Activated T-helper 17 cell treated with anti-CD3 and anti-CD28 coated beads, Interleukin-2, amount 50 U/mL, for 72 hours (primary cell): ENCODE results near the gene SRPK2. TPM values are rescaled to one million over a fixed set of nuclear protein-coding genes. Genes with fewer than 3 reads are reported as not detected.
"Not testable (repeated sequence)": the region's sequence is repeated elsewhere in the genome, so short reads cannot be mapped to it uniquely, and the experiment has no call there.

Source experiments
- ATAC-seq: fragments of 150-1000 bp; cut with Tn5 transposase; replicated peaks from 2 replicates; pipeline ENCODE4 v1.10.0; 2021; ENCODE audit warnings: mild to moderate bottlenecking, moderate library complexity
- H3K27ac Mint-ChIP-seq: one replicate; pipeline ENCODE4 v1.8.0; 2022; ENCODE audit warnings: mixed read lengths
- H3K27me3 Mint-ChIP-seq: one replicate; pipeline ENCODE4 v1.8.0; 2022; ENCODE audit warnings: mixed read lengths
- H3K36me3 Mint-ChIP-seq: one replicate; pipeline ENCODE4 v1.8.0; 2022; ENCODE audit warnings: low read depth, mild to moderate bottlenecking, mixed read lengths
- H3K4me1 Mint-ChIP-seq: one replicate; pipeline ENCODE4 v1.8.0; 2022; ENCODE audit warnings: mixed read lengths
- H3K4me3 Mint-ChIP-seq: one replicate; pipeline ENCODE4 v1.8.0; 2022; ENCODE audit warnings: mild to moderate bottlenecking, mixed read lengths
- H3K9me3 Mint-ChIP-seq: one replicate; pipeline ENCODE4 v1.8.0; 2022; ENCODE audit warnings: mixed read lengths
- total RNA-seq, 2 donors: library from RNA; stranded (reverse); gene quantifications; one replicate each; pipeline ENCODE4 v1.2.3, GENCODE V29; 2022

Gene SRPK2
- total RNA-seq, 2 donors from 2014 or later: 31.5 to 38.5 TPM

DNA sequence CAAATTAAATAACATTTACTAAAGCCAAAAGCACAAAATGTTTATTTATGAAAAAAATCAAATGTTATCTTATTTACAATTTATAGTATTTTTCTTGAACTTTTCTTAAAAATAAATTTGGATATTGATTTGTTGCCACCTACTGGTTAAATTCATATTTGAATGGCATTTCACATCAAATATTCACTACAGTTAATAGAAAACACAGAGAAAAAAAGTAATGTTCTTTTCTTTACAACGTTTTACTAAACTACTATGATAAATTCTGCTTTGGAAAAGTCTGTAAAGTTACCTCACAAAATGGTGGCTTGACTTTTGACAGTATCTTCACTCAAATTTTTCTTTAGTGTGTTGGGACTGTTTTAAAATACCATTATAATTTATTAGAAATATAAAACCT, 52.7 kb downstream of the SRPK2 start:
- no peak for ATAC-seq
- H3K27me3 Mint-ChIP-seq: no peaks in the 10 kb centered on the region
- H3K4me1 Mint-ChIP-seq: peaks cover 12% of the 10 kb centered on the region
- H3K4me3 Mint-ChIP-seq: no peak overlapping the region
- no peaks in the 10 kb centered on the region for H3K36me3 Mint-ChIP-seq
- H3K27ac Mint-ChIP-seq: no peak overlapping the region
- H3K9me3 Mint-ChIP-seq: no peaks in the 10 kb centered on the region

DNA sequence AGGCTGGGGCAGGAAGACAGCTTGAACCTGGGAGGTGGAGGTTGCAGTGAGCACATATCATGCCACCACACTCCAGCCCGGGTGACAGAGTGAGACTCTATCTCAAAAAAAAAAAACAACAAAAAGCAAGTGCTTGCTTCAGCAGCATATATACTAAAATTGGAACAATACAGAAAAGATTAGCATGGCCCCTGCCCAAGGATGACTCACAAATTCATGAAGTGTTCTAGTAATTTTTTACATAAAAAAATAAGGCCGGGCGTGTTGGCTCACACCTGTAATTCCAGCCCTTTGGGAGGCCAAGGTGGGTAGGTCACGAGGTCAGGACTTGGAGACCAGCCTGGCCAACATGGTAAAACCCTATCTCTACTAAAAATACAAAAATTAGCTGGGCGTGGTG, 56.1 kb downstream of the SRPK2 start:
- peaks cover 18% of the 10 kb centered on the region for H3K4me1 Mint-ChIP-seq
- H3K36me3 Mint-ChIP-seq, H3K4me3 Mint-ChIP-seq, H3K9me3 Mint-ChIP-seq, H3K27me3 Mint-ChIP-seq: not testable (repeated sequence)
- H3K27ac Mint-ChIP-seq: peak overlapping the region; percentile 24
- ATAC-seq: peak; percentile 26

GRCh38 chr7:105330526-105330925, 58.2 kb downstream of the SRPK2 start:
- Mint-ChIP-seq H3K27me3 (no peaks in the 10 kb centered on the region), H3K36me3 (no peaks in the 10 kb centered on the region), H3K4me3 (no peak overlapping the region), H3K27ac (no peak overlapping the region), H3K4me1 (peaks cover 27% of the 10 kb centered on the region), H3K9me3 (no peaks in the 10 kb centered on the region)
- ATAC-seq: no peak

- no peak for ATAC-seq
- Mint-ChIP-seq H3K9me3 (no peaks in the 10 kb centered on the region), H3K27me3 (no peaks in the 10 kb centered on the region), H3K4me1 (peaks cover 23% of the 10 kb centered on the region), H3K36me3 (peaks cover 2% of the 10 kb centered on the region), H3K27ac (no peak overlapping the region), H3K4me3 (no peak overlapping the region)
Measured at GRCh38 chr7:105327201-105327600, 61.5 kb downstream of the SRPK2 start.

DNA sequence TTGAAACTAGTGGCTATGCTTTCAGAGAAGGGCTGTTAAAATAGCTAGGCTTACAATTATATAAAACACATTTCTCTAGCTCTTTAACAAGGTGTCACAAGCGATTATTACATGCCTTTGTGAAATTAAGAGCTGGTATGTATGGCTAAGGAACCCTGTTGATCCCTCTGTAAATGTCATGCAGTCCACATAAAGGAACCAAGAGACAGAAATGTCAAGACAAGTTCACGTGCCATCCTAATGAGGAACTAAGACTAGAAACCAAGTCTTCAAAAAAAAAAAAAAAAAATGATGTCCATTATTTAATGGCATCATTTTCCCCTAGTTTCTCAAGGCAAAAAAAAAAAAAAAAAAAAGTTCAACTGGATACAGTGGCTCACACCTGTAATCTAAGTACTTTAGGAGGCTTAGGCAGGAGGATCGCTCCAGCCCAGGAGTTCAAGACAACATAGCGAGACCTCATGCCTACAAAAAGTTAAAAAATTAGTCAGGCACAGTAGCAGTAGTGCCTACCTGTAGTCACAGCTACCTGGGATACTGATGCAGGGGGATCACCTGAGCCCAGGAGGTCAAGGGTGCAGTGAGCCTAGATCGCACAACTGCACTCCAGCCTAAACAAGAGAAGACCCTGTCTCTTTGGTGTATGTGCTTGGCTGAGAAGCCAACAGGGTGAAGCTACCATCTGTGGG, 63.4 kb downstream of the SRPK2 start:
- no peak for ATAC-seq
- H3K27ac Mint-ChIP-seq: no peak overlapping the region
- no peaks in the 10 kb centered on the region for H3K27me3 Mint-ChIP-seq
- H3K4me1 Mint-ChIP-seq: peaks cover 15% of the 10 kb centered on the region
- H3K4me3 Mint-ChIP-seq: no peak overlapping the region
- H3K9me3 Mint-ChIP-seq: no peaks in the 10 kb centered on the region
- peaks cover 7% of the 10 kb centered on the region for H3K36me3 Mint-ChIP-seq

GRCh38 chr7:105324606-105325005, 64.1 kb downstream of the SRPK2 start:
- ATAC-seq, H3K27me3 Mint-ChIP-seq, H3K36me3 Mint-ChIP-seq, H3K9me3 Mint-ChIP-seq, H3K27ac Mint-ChIP-seq, H3K4me3 Mint-ChIP-seq: not testable (repeated sequence)
- peaks cover 22% of the 10 kb centered on the region for H3K4me1 Mint-ChIP-seq

GRCh38 chr7:105323366-105323765, 65.4 kb downstream of the SRPK2 start:
- no peaks in the 10 kb centered on the region for H3K9me3 Mint-ChIP-seq
- H3K4me3 Mint-ChIP-seq: no peak overlapping the region
- peaks cover 16% of the 10 kb centered on the region for H3K4me1 Mint-ChIP-seq
- H3K36me3 Mint-ChIP-seq: peaks cover 7% of the 10 kb centered on the region
- H3K27ac Mint-ChIP-seq: no peak overlapping the region
- no peak for ATAC-seq
- H3K27me3 Mint-ChIP-seq: no peaks in the 10 kb centered on the region

DNA sequence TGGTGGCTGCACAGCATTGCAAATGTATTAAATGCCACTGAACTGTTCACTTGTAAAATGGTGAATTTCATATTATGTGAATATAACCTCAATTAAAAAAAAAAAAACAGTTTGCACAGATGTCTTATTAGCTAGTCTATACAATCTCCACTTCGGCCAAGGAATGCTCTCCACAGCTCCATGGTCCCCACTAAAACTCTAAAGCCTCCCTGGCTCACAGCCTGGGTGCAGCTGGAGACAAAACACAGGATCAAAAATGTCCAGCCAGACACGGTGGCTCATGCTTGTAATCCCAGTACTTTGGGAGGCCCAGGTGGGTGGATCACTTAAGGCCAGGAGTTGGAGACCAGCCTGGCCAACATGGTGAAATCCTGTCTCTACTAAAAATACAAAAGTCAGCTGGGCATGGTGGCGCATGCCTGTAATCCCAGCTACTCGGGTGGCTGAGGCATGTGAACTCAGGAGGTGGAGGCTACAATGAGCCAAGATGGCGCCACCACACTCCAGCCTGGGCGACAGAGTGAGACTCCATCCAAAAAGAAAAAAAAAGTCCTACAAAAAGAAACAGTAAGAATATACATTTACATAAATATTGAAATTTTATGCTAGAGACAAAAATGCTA, 66.0 kb downstream of the SRPK2 start:
- H3K27me3 Mint-ChIP-seq: no peaks in the 10 kb centered on the region
- no peak overlapping the region for H3K4me3 Mint-ChIP-seq
- H3K9me3 Mint-ChIP-seq: no peaks in the 10 kb centered on the region
- H3K27ac Mint-ChIP-seq: no peak overlapping the region
- H3K36me3 Mint-ChIP-seq: peaks cover 7% of the 10 kb centered on the region
- H3K4me1 Mint-ChIP-seq: peaks cover 16% of the 10 kb centered on the region
- no peak for ATAC-seq

DNA sequence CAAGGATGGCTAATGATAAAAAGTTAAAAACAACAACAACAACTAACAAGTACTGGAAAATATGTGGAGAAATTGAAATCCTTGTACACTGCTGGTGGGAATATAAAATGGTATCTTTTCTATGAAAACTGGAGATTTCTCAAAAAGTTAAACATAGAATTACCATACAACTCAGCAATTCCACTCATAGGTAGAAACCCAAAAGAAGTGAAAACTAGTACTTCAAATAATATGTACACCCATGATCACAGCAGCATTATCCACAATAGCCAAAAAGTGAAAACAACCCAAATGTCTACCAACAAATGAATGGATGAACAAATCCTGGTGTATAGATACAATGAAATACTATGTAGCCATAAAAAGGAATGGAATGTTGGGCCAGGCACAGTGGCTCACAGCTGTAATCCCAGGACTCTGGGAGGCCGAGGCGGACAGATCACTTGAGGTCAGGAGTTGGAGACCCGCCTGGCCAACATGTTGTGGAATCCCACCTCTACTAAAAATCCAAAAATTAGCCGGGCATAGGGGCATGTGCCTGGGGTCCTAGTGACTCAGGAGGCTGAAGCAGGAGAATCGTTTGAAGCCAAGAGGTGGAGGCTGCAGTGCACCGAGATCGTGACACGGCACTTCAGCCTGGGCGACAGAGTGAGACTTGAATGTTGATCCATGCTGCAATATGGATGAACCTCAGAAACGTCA, 66.8 kb downstream of the SRPK2 start:
- Mint-ChIP-seq H3K36me3 (peaks cover 7% of the 10 kb centered on the region), H3K27ac (peak overlapping the region; percentile 39), H3K4me1 (peaks cover 16% of the 10 kb centered on the region), H3K9me3 (no peaks in the 10 kb centered on the region), H3K4me3 (no peak overlapping the region), H3K27me3 (no peaks in the 10 kb centered on the region)
- ATAC-seq: no peak

- H3K4me1 Mint-ChIP-seq: peaks cover 9% of the 10 kb centered on the region
- no peak for ATAC-seq
- H3K27ac Mint-ChIP-seq: no peak overlapping the region
- no peaks in the 10 kb centered on the region for H3K27me3 Mint-ChIP-seq
- no peaks in the 10 kb centered on the region for H3K9me3 Mint-ChIP-seq
- H3K36me3 Mint-ChIP-seq: peaks cover 7% of the 10 kb centered on the region
- H3K4me3 Mint-ChIP-seq: no peak overlapping the region
Measured at GRCh38 chr7:105320896-105321295, 67.8 kb downstream of the SRPK2 start.

- Mint-ChIP-seq H3K4me3 (no peak overlapping the region), H3K27ac (no peak overlapping the region), H3K4me1 (peaks cover 7% of the 10 kb centered on the region), H3K27me3 (no peaks in the 10 kb centered on the region), H3K9me3 (no peaks in the 10 kb centered on the region), H3K36me3 (peaks cover 7% of the 10 kb centered on the region)
- ATAC-seq: no peak
Measured at GRCh38 chr7:105319578-105319977, 69.1 kb downstream of the SRPK2 start.

GRCh38 chr7:105316578-105317344, 72.0 kb downstream of the SRPK2 start:
- Mint-ChIP-seq H3K27me3 (no peaks in the 10 kb centered on the region), H3K4me1 (peaks cover 7% of the 10 kb centered on the region), H3K36me3 (peaks cover under 1% of the 10 kb centered on the region), H3K9me3 (no peaks in the 10 kb centered on the region), H3K27ac (no peak overlapping the region), H3K4me3 (no peak overlapping the region)
- ATAC-seq: no peak

DNA sequence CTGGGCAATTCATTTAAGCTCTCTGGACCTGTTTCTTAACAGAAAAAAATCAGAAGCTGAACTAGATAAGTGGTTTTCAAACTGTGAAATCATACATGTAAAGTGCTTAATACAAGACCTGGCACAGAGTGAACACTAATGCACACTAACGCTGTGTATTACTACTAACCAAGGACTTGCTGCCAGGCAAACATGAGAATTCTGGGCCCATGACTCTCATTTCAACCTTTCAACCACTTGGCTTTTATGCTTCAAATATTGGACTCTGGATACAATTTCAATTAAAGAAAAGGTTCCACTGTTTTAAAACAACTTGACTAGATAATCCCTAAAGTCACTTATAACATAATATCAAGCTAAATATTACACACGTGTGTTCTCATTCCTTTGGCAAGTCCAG, 73.4 kb downstream of the SRPK2 start:
- no peaks in the 10 kb centered on the region for H3K27me3 Mint-ChIP-seq
- H3K4me3 Mint-ChIP-seq: no peak overlapping the region
- no peak overlapping the region for H3K27ac Mint-ChIP-seq
- H3K36me3 Mint-ChIP-seq: no peaks in the 10 kb centered on the region
- H3K4me1 Mint-ChIP-seq: peaks cover 7% of the 10 kb centered on the region
- H3K9me3 Mint-ChIP-seq: no peaks in the 10 kb centered on the region
- ATAC-seq: no peak

DNA sequence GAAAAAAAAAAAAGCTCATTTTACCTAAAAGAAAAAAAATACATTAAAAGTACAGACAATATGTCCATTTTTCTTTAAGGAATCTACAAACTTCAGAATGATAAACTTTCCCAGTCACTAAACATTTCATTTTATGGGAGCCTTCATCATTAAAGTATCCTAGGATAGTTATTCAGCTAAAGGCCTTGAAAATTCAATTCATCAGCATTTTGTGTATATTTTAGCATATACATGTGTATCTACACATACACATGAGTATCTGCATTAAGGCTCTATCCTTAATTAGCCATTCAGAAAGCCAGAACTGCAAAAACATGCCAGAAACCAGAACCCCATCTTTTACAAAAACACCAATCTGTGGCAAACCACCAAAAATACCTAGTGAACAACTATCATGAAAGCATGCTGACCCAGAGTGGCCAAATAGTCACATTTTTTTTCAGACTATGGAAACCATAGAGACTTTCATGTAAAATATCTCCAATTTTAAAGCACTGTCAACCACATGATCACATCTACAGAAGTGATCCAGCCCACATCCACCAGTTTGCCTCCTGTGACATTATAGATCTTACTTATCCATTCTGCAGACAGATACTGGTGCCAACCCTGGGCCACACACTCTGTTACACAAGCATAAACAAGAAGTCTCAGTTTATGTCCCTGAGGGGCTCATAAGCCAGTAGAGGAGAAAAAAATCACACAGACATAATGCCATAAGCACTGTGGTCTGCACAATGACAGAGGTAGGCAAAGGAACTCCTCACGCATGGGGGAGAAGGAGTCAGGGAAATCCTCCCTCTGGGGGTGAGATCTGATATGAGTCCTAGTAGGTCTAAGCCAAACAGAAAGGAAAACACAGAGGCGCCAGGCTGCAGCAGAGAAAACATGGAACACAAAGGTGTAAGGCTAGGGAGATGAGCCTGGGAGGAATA, 79.2 kb downstream of the SRPK2 start:
- H3K9me3 Mint-ChIP-seq: no peaks in the 10 kb centered on the region
- peak overlapping the region; percentile 44 for H3K4me3 Mint-ChIP-seq
- peaks cover 32% of the 10 kb centered on the region for H3K4me1 Mint-ChIP-seq
- peak; percentile 47 for ATAC-seq
- peak overlapping the region; percentile 74 for H3K27ac Mint-ChIP-seq
- H3K27me3 Mint-ChIP-seq: no peaks in the 10 kb centered on the region
- H3K36me3 Mint-ChIP-seq: no peaks in the 10 kb centered on the region
